ENCODE data around the gene DBN1.

DNA sequence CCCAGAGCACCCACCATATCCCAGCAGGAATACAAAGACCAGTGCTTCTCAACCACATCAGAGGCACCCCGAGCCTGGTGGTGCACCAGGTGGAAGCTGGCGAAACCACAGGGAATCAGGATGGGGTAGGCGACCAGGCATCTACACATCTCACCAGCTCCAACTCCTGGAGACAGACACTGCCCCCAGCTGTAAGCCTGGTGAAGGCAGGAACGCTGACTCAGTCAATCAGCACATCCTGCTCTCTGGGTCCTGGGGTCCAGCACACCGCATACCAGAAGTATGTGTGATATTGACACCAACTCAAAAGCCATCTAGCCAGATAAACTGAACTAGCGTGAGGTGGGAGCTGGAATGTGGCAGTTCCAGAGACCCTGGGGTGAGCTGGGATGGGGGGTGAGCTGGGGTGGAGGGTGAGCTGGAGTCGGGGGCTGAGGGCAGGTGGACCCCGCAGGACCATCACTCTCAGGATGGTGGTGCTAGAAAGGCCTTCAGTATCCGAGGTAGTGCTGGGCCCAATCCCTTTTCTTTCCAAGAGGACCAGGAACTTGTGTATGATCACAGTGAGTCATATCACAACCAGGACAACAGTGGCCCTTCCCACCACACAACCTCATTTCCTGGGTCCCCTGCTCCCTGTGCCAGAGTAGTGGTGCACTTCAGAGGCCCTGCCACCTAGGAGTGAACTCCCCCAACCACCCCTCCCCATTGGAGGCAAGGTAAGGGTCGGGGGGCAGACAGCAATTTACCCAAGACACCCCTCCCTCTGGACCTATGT lies 2.5 kb downstream of the DBN1 start:
- TF ChIP-seq, protein P1, sequence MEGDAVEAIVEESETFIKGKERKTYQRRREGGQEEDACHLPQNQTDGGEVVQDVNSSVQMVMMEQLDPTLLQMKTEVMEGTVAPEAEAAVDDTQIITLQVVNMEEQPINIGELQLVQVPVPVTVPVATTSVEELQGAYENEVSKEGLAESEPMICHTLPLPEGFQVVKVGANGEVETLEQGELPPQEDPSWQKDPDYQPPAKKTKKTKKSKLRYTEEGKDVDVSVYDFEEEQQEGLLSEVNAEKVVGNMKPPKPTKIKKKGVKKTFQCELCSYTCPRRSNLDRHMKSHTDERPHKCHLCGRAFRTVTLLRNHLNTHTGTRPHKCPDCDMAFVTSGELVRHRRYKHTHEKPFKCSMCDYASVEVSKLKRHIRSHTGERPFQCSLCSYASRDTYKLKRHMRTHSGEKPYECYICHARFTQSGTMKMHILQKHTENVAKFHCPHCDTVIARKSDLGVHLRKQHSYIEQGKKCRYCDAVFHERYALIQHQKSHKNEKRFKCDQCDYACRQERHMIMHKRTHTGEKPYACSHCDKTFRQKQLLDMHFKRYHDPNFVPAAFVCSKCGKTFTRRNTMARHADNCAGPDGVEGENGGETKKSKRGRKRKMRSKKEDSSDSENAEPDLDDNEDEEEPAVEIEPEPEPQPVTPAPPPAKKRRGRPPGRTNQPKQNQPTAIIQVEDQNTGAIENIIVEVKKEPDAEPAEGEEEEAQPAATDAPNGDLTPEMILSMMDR (IDR thresholded peaks at IDR 0.05) = no peak
- no peak for TF ChIP-seq EZH2 (IDR thresholded peaks at IDR 0.05; ENCODE audit: borderline replicate concordance, insufficient read depth, low read depth, low read length, poor library complexity, severe bottlenecking)

Data from B cell (primary cell).